Psoas muscle (tissue), 8 donors: ENCODE results near the gene KANK2. TPM values are rescaled to one million over a fixed set of nuclear protein-coding genes. Genes with fewer than 3 reads are reported as not detected.

Experiments used
- ATAC-seq, 4 donors: fragments of 200-7000 bp; cut with Tn5 transposase; one replicate each; pipeline ENCODE4 v1.9.1; 2020; ENCODE audit warnings: moderate library complexity in 3 of 4, mild to moderate bottlenecking in 2 of 4
- DNase-seq, 2 donors: peaks; one replicate each; pipeline ENCODE4 v3.0.0-alpha.2; 2020
- H3K27ac ChIP-seq: fragments of 200-600 bp; one replicate; pipeline ENCODE4 v1.8.0; 2022
- H3K27me3 ChIP-seq, 3 donors: fragments of 200-600 bp in 1 of 3; one replicate each; pipeline versions ENCODE4 v1.6.1 to v1.8.0; 2013 to 2022; ENCODE audit warnings: low read length in 2 of 3, mild to moderate bottlenecking in 2 of 3, moderate library complexity in 1 of 3; ENCODE audit not compliant: insufficient read depth in 3 of 3
- H3K36me3 ChIP-seq, 2 donors: fragments of 200-600 bp in 1 of 2; one replicate each; pipeline versions ENCODE4 v1.6.1 to v1.8.0; 2013 to 2022; ENCODE audit warnings: low read depth in 1 of 2, mild to moderate bottlenecking in 1 of 2, moderate library complexity in 1 of 2; ENCODE audit not compliant: insufficient read depth in 1 of 2
- H3K4me1 ChIP-seq: fragments of 200-600 bp; one replicate; pipeline ENCODE4 v1.8.0; 2022
- H3K4me3 ChIP-seq: fragments of 200-600 bp; one replicate; pipeline ENCODE4 v1.8.0; 2022; ENCODE audit warnings: mild to moderate bottlenecking
- H3K9me3 ChIP-seq: fragments of 200-600 bp; one replicate; pipeline ENCODE4 v1.8.0; 2022
- CTCF ChIP-seq: fragments of 200-600 bp; IDR thresholded peaks from one replicate; pipeline ENCODE4 v1.8.0; 2022; ENCODE audit warnings: antibody characterized with exemption
- WGBS, 3 donors: extraction: QIAGEN DNeasy Blood & Tissue Kit; methylation state at CpG; one replicate each; pipeline versions ENCODE4 v1.1.6 to v1.1.7; 2013; 5-methylcytosine and 5-hydroxymethylcytosine counted together
- intact Hi-C, 2 donors: fragments of 100-400 bp; cut with DNase I; formaldehyde crosslinking; loops; one replicate each; pipeline versions ENCODE4 v1.11.0 to v1.14.2; 2022
- polyA plus RNA-seq, 3 donors: library from polyadenylated mRNA; stranded (reverse); fragments of 200-250 nt; gene quantifications; one replicate each; pipeline ENCODE4 v1.2.3, GENCODE V29; 2013
- total RNA-seq, 4 donors: library from RNA; stranded (reverse); fragmentation: NEBNext Ultra II Directional in 2 of 4; extraction: Animal tissue kit (Norgen Biotek cat#: 25700) in 2 of 4; gene quantifications; one replicate each; pipeline versions ENCODE4 v1.2.1 to v1.2.4, GENCODE V29; 2021 to 2023
- donor health status: healthy with polysubstance abuse.
- donor health status: DM: no; HTN: no; CAD: no; lungs with moderate emphysema.
- donor health status: Bipolar disorder and iron deficiency.
- donor health status: healthy.
- donor health status: DM: yes; HTN: yes; CAD: no.
- donor health status: DM: no; HTN: no; CAD: no.
- donor health status: DM: no; HTN: no; CAD: no.
- donor health status: DM: yes; HTN: yes; CAD: no.

Gene KANK2
- total and polyA plus RNA-seq, 7 donors, result 23.7 to 103 (median 44.0) TPM

GRCh38 chr19:11154683-11155047 lies 42.7 kb downstream of the KANK2 start:
- H3K4me1 ChIP-seq, result peaks cover 30% of the 10 kb centered on the region
- no peaks in the 10 kb centered on the region for H3K27me3 ChIP-seq
- intact Hi-C loops, result no loop called here
- DNase-seq (no peak), ATAC-seq (no peak)
- no peaks in the 10 kb centered on the region for H3K36me3 ChIP-seq
- no peak overlapping the region for H3K4me3 ChIP-seq
- no peak for TF ChIP-seq CTCF
- WGBS, 3 donors, result 38 to 51% (median 42%) methylated on average over 6 of the region's 6 CpGs
- no peaks in the 10 kb centered on the region for H3K9me3 ChIP-seq
- H3K27ac ChIP-seq, result peak overlapping the region; percentile 41

- Histone ChIP-seq H3K27me3 (no peaks in the 10 kb centered on the region), H3K4me1 (peaks cover 23% of the 10 kb centered on the region), H3K9me3 (no peaks in the 10 kb centered on the region), H3K4me3 (no peak overlapping the region), H3K36me3 (no peaks in the 10 kb centered on the region), H3K27ac (peak overlapping the region; percentile 72)
- ATAC-seq (peak; percentile 53 to 81 (median 76)), DNase-seq (peak; percentile 82 to 90)
- intact Hi-C loops, result no loop called here
- WGBS, 3 donors, result 43 to 56% (median 51%) methylated on average over 11 of the region's 11 CpGs
- no peak for TF ChIP-seq CTCF
These were observed 44.9 kb downstream of the KANK2 start for GRCh38 chr19:11152318-11153062.

GRCh38 chr19:11151181-11151580 lies 46.2 kb downstream of the KANK2 start:
- Histone ChIP-seq H3K27ac (peak overlapping the region; percentile 72), H3K9me3 (no peaks in the 10 kb centered on the region), H3K27me3 (no peaks in the 10 kb centered on the region), H3K4me3 (no peak overlapping the region), H3K4me1 (peaks cover 20% of the 10 kb centered on the region), H3K36me3 (no peaks in the 10 kb centered on the region)
- 52 to 71% (median 58%) methylated on average over 7 of the region's 7 CpGs for WGBS, 3 donors
- DNase-seq (no peak), ATAC-seq (no peak)
- TF ChIP-seq CTCF, result no peak
- intact Hi-C loops, result no loop called here

GRCh38 chr19:11148001-11148400 lies 49.3 kb downstream of the KANK2 start:
- Histone ChIP-seq H3K27ac (no peak overlapping the region), H3K4me3 (no peak overlapping the region), H3K4me1 (peaks cover 23% of the 10 kb centered on the region), H3K36me3 (no peaks in the 10 kb centered on the region), H3K27me3 (no peaks in the 10 kb centered on the region), H3K9me3 (no peaks in the 10 kb centered on the region)
- ATAC-seq, result no peak
- DNase-seq, result no peak
- intact Hi-C loops, result no loop called here
- WGBS, 3 donors, result 74 to 81% (median 76%) methylated on average over 14 of the region's 14 CpGs
- TF ChIP-seq CTCF, result no peak

GRCh38 chr19:11145536-11145924 lies 51.8 kb downstream of the KANK2 start:
- WGBS, 3 donors, result 92 to 97% (median 96%) methylated on average over 3 of the region's 3 CpGs
- DNase-seq (no peak), ATAC-seq (no peak)
- TF ChIP-seq CTCF, result no peak
- Histone ChIP-seq H3K4me3 (no peak overlapping the region), H3K27me3 (no peaks in the 10 kb centered on the region), H3K9me3 (no peaks in the 10 kb centered on the region), H3K36me3 (no peaks in the 10 kb centered on the region), H3K27ac (no peak overlapping the region), H3K4me1 (peaks cover 26% of the 10 kb centered on the region)
- intact Hi-C loops, result no loop called here
